ENCODE measurements around the gene FHL3. TPM values are rescaled to one million over a fixed set of nuclear protein-coding genes. Genes with fewer than 3 reads are reported as not detected.

Gene FHL3
- total RNA-seq, 2 experiments from 2014 or later = 9.8 to 9.9 TPM

- DNase-seq = no peak
- POLR2A ChIA-PET = interaction anchor here (0.8 kb wide), 1 partner anchor 8 kb away, joined by 3 read pairs; no protein-coding TSS in a partner anchor
- Mint-ChIP-seq H3K27ac (no peak overlapping the region), H3K27me3 (no peaks in the 10 kb centered on the region), H3K36me3 (ENCODE audit: low read depth) (peaks cover 30% of the 10 kb centered on the region), H3K9me3 (no peaks in the 10 kb centered on the region), H3K4me1 (peaks cover 44% of the 10 kb centered on the region), H3K4me3 (no peak overlapping the region)
- CTCF ChIA-PET = no interaction called here
These were observed 10.8 kb upstream of the FHL3 start for GRCh38 chr1:38015978-38016725.

GRCh38 chr1:38014724-38015424 is 9.6 kb upstream of the FHL3 start:
- CTCF ChIA-PET = interaction anchor here (0.7 to 1.3 kb wide), 2 partner anchors 12 to 22 kb away, joined by 3 to 5 read pairs; no protein-coding TSS in a partner anchor
- no peak for DNase-seq
- POLR2A ChIA-PET = interaction anchor here (0.8 kb wide), 1 partner anchor 9 kb away, joined by 3 read pairs; no protein-coding TSS in a partner anchor
- Mint-ChIP-seq H3K27me3 (no peaks in the 10 kb centered on the region), H3K4me1 (peaks cover 53% of the 10 kb centered on the region), H3K27ac (no peak overlapping the region), H3K9me3 (no peaks in the 10 kb centered on the region), H3K4me3 (no peak overlapping the region), H3K36me3 (ENCODE audit: low read depth) (peaks cover 23% of the 10 kb centered on the region)

- DNase-seq = no peak
- Mint-ChIP-seq H3K27me3 (no peaks in the 10 kb centered on the region), H3K9me3 (no peaks in the 10 kb centered on the region), H3K36me3 (ENCODE audit: low read depth) (peaks cover 21% of the 10 kb centered on the region), H3K4me3 (peak overlapping the region; percentile 92), H3K27ac (no peak overlapping the region), H3K4me1 (peaks cover 59% of the 10 kb centered on the region)
- CTCF ChIA-PET = interaction anchor here (0.7 to 1.3 kb wide), 3 partner anchors 11 to 21 kb away, joined by 3 to 5 read pairs (median 4); no protein-coding TSS in a partner anchor
- POLR2A ChIA-PET = no interaction called here
These were observed 8.9 kb upstream of the FHL3 start for GRCh38 chr1:38014171-38014570.

DNA sequence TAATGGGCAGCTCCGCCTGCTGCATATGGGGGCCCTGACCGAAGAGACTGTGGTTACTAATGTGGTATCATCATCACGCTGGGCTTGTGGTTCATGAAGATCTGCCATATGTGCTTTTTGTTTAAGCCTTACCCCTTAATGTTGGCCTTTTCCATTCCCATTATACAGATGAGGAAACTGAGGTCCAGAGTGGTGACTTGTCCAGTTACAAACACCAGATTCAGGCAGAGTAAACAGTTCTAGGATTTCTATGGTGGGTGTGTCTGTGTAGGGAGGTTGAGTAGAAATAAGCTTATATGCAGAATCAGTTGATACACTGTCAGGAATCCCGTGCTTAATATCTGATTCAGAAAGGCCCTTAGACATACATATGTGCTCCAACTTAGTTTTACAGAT is 7.9 kb upstream of the FHL3 start:
- no peaks in the 10 kb centered on the region for H3K27me3 Mint-ChIP-seq
- ChIA-PET POLR2A (no interaction called here), CTCF (interaction anchor here (0.8 to 1.2 kb wide), 4 partner anchors 11 to 58 kb away, joined by 3 to 4 read pairs (median 3); no protein-coding TSS in a partner anchor)
- peaks cover 15% of the 10 kb centered on the region for H3K36me3 Mint-ChIP-seq (ENCODE audit: low read depth)
- peak overlapping the region; percentile 93 for H3K27ac Mint-ChIP-seq
- H3K9me3 Mint-ChIP-seq = no peaks in the 10 kb centered on the region
- no peak for DNase-seq
- H3K4me3 Mint-ChIP-seq = peak overlapping the region; percentile 92
- H3K4me1 Mint-ChIP-seq = peaks cover 59% of the 10 kb centered on the region

DNA sequence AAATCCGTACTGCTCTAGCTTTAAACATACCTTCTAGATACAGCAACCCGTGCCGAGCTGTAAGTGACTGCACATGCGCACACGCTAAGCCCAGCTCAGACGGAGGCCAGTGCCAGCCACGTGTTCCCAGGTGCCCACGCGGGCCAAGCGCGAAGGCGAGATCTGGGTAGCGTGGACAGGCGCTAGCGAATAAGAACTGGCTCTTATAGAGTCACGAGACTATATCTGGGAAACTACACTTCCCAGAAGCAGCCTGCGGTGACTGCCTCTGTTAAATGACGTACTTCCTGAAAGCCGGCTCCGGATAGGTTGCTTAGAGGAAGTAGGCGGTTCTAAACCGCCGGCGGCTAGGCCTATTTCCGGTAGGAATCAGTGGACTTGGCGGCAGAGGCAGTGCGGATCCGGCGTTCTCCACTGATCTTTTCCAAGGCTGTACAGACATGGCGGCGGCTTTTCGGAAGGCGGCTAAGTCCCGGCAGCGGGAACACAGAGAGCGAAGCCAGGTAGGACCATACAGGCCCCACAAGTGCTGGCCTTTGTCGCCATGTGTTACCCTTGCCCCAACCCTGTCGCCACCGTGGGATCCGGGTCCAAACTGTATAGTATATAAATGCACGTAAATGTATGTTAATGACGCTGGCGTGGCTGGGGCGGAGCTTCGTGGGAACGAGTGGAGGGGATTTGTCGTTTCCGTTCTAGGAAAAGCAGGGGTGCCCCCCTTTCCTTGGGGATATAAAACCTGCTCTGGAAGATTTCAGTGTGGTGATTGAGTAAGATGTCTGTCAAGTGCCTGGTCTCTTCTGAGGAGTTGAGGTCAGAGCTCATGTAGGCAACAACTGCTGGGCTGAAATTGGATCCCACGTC is 7.3 kb upstream of the FHL3 start, which contains the start of gene UTP11:
Gene UTP11 (plus strand): TSS at position 372 of the 864 bp plus-strand sequence. CDS start 69 bp downstream, at position 441.
- peak within 1 kb of the TSS; percentile 93 for H3K27ac Mint-ChIP-seq
- H3K27me3 Mint-ChIP-seq = no peaks in the 10 kb centered on the region
- DNase-seq = peak; percentile 95
- peak within 1 kb of the TSS; percentile 92 for H3K4me3 Mint-ChIP-seq
- ChIA-PET CTCF (interaction anchor here (0.8 to 1.6 kb wide), 6 partner anchors 10 to 59 kb away, joined by 3 to 5 read pairs (median 3); no protein-coding TSS in a partner anchor), POLR2A (no interaction called here)
- peaks cover 15% of the 10 kb centered on the region for H3K36me3 Mint-ChIP-seq (ENCODE audit: low read depth)
- peaks cover 59% of the 10 kb centered on the region for H3K4me1 Mint-ChIP-seq
- H3K9me3 Mint-ChIP-seq = no peaks in the 10 kb centered on the region

GRCh38 chr1:38009841-38010180 is 4.5 kb upstream of the FHL3 start:
- no peaks in the 10 kb centered on the region for H3K9me3 Mint-ChIP-seq
- no peak overlapping the region for H3K4me3 Mint-ChIP-seq
- ChIA-PET CTCF (interaction anchor here (0.6 to 2.4 kb wide), 6 partner anchors 9 to 528 kb away, joined by 3 to 26 read pairs (median 6); partner anchors contain the start of gene SF3A3), POLR2A (interaction anchor here (0.6 kb wide), 1 partner anchor 193 kb away, joined by 3 read pairs; no protein-coding TSS in a partner anchor)
- peaks cover 51% of the 10 kb centered on the region for H3K4me1 Mint-ChIP-seq
- H3K36me3 Mint-ChIP-seq (ENCODE audit: low read depth) = no peaks in the 10 kb centered on the region
- H3K27ac Mint-ChIP-seq = peak overlapping the region; percentile 93
- no peaks in the 10 kb centered on the region for H3K27me3 Mint-ChIP-seq
- no peak for DNase-seq

GRCh38 chr1:38009088-38009840 is 4.0 kb upstream of the FHL3 start:
- CTCF ChIA-PET = interaction anchor here (0.6 to 2.4 kb wide), 6 partner anchors 8 to 527 kb away, joined by 3 to 26 read pairs (median 6); partner anchors contain the start of gene SF3A3
- POLR2A ChIA-PET = interaction anchor here (0.6 kb wide), 1 partner anchor 192 kb away, joined by 3 read pairs; no protein-coding TSS in a partner anchor

DNA sequence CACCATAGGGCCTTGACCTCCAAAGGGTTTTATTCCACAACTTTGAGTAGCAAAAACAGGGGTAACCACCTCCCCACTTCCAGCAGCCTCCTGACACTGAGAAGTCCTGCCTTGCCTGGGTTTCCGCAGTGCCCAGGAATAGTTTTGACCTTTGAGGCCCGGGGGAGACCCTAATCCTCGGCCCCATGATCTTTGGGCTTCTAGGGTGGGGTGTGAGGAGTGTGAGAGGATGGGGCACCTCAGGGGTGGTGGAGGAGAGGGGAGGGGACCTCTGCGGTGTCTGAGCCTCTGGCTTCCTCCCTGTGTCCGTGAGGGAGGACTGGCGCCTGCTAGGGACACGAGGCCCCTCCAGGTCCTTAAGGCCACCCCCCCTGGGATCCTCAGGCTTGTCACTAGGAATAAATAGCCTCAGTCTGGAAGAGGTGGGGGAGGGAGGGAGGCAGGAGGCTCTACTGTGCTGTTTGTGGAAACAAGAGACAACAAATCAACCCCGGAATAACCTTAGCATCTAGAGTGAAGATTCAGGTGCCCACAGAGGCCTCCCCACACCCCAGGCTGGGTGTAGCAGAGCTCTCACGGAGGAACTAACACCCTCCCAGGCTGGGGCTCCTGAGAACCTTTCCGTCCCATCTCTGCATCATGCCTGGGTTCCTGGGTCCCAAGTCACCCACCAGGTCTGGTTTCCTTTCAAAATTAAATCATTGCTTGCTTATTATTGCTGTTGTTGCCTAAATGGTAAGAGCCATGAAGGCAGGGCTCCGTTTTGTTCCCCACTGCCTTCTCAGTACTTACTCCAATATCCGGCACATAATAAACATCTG is 904 bp upstream of the FHL3 start:
- ChIA-PET CTCF (no interaction called here), POLR2A (no interaction called here)
- Mint-ChIP-seq H3K4me3 (peak overlapping the region; percentile 62), H3K36me3 (ENCODE audit: low read depth) (peaks cover 4% of the 10 kb centered on the region), H3K27me3 (no peaks in the 10 kb centered on the region), H3K4me1 (peaks cover 52% of the 10 kb centered on the region), H3K27ac (peak overlapping the region; percentile 76), H3K9me3 (no peaks in the 10 kb centered on the region)
- no peak for DNase-seq

More at GRCh38 chr1:38009088-38009840, 4.0 kb upstream of the FHL3 start:
- DNase-seq = peak; percentile 63
- H3K9me3 Mint-ChIP-seq = no peaks in the 10 kb centered on the region
- peaks cover 56% of the 10 kb centered on the region for H3K4me1 Mint-ChIP-seq
- peak overlapping the region; percentile 93 for H3K27ac Mint-ChIP-seq
- peaks cover 3% of the 10 kb centered on the region for H3K36me3 Mint-ChIP-seq (ENCODE audit: low read depth)
- no peak overlapping the region for H3K4me3 Mint-ChIP-seq
- no peaks in the 10 kb centered on the region for H3K27me3 Mint-ChIP-seq

DNA sequence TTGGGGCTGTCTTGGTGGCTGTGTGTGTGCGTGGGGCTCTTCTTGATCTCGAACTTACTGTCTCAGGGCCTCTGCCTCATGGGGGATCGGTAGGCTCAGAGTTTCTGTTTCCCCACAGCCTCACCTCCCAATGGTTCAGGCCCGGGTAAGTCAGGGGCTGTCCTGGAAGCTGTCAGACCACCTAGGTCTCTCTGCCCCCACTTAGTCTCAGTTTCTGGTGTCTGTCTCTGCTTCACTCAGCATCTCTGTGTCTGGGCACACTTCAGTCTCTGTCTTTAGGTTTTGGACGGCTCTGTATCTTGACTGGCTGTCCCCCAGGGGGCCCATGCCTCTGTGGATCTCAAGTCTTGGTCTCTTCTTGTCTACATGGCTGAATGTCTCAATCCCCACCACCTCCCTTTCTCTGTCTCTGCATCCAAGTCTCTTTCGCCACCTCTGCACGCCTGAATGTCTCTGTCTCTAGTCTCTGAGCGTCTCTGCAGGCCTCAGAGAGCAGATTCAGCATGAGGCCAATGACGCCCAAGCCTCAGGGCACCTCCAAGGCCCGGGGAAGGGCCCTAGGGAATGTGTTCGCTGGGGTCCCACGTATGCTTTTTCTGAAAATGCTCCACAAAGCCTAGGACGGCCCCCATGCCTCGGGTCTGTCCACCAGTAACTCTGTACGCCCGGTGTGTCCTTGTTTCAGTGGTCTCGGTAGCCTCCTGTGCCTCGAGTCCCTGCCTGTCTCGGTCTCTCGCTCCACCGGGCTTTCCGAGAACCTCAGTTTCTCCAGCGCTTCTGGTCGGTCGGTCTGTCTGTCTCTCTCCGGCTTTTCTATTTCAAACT is 818 bp downstream of the FHL3 start:
- ChIA-PET CTCF (interaction anchor here (1.1 to 1.3 kb wide), 2 partner anchors 11 to 15 kb away, joined by 4 read pairs; no protein-coding TSS in a partner anchor), POLR2A (no interaction called here)
- H3K27me3 Mint-ChIP-seq = no peaks in the 10 kb centered on the region
- H3K27ac Mint-ChIP-seq = peak overlapping the region; percentile 78
- H3K4me3 Mint-ChIP-seq = peak overlapping the region; percentile 79
- peaks cover 54% of the 10 kb centered on the region for H3K4me1 Mint-ChIP-seq
- peaks cover 4% of the 10 kb centered on the region for H3K36me3 Mint-ChIP-seq (ENCODE audit: low read depth)
- H3K9me3 Mint-ChIP-seq = no peaks in the 10 kb centered on the region
- no peak for DNase-seq

All from activated CD4-positive, alpha-beta T cell treated with anti-CD3 and anti-CD28 coated beads, Interleukin-2, amount 10 ng/mL, durations not matched to agents 7 days and 5 days (primary cell).